HG03558 (cell line): Measurements from ENCODE around the gene MRPS31.

ENCODE experiments used
- ATAC-seq: cut with Tn5 transposase; IDR thresholded peaks from one replicate; pipeline ENCODE4 v1.9.1; 2021; ENCODE audit warnings: moderate number of reproducible peaks; ENCODE audit not compliant: unreplicated experiment; ENCODE audit errors: extremely low read depth

Gene MRPS31

DNA sequence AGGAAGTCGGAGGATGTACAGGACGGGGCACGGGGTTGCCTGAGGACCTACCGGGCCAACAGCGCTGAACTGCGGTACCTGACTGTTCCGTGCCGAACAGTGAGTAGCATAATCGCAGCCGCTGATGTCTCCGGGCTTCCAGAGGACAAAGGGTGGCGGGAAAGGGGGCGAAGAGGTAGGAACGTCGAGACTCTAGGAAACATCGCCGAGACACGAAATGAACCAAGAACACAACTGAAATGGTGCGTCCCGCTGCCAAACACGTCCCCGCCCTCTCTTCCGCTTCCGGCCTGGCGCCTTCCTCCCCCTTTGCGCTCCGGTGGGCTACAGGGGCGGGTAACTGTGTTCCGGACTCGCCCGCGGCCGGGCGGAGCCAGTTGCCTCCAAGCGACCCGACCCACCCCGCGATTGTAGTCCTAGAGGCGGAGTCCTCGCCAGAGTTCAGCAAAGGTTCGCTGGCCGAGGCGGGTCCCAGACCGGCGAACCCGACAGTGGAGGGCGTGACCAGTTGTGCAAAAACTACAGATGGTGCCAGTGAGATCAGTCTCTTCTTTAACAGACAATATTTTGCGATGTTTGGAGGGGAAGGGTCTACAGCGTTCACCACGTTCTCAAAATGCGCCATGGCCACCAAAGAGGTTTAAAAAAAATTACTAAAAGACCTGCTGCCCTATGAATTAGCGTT, at the start of gene MRPS31:
MRPS31 (minus strand) TSS at position 257 of the 685 bp plus-strand sequence; CDS start at position 203, 54 bp downstream.
- ATAC-seq = peak; percentile 91

DNA sequence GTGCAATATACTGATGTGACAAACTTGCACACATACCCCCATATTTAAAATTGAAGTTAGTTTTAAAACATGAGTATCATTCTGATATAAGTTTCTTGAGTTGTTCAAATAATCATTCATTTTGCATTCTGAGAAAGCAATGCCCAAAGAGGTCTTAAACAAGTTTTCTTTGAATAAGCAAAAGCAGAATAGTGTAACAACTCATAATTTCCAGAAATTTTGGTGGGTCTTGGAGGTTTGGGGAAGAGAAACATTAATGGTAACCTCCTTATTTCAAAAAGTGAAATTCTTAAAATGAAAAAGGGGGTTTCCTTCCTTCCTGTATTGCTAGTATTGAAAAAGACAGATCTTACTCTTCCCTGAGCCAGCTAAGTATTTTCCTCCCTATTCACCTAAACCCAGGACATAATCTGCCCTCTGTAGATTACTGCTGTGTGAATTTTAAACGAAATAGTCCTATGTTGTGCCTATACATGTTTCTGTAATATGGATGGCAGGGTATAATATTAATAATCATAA, 48.9 kb upstream of the MRPS31 start:
- ATAC-seq = no peak

- no peak for ATAC-seq
Observed at GRCh38 chr13:40818926-40819325, 47.9 kb upstream of the MRPS31 start.

DNA sequence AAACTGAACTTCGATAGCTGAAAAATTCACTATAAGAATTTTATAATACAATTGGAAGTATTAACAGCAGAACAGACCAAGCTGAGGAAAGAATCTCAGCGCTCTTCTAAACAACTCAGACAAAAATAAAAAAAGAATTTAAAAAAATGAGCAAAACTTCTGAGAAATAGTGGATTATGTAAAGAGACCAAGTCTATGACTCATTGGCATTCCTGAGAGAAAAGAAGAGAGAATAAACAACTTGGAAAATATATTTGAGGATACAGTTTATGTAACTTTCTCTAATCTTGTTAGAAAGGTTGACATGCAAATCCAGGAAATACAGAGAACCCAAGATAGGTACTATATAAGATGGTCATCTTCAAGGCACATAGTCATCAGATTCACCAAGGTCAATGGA, 43.8 kb upstream of the MRPS31 start:
- no peak for ATAC-seq

GRCh38 chr13:40813667-40814454, 42.9 kb upstream of the MRPS31 start:
- ATAC-seq = no peak

- ATAC-seq = no peak
Observed at GRCh38 chr13:40812724-40813445, 41.9 kb upstream of the MRPS31 start.

DNA sequence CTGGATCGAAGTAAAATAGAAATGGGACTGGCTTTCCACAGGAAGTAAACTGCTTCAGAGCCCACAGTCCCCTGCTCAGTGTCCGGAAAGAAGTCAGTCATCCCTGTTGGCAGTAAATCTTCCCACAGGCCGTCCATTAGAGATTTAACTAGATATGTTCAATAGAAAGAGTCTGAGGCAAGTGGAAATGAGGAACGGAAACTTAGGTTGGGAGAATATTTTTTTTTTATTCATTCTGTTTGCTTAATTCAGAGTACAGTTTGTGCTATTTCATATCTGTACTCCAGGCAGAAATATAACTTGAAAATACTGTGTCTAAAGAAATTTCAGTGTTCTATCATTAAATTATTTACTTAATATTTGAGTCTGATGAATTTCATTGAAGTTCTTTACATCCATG, 41.1 kb upstream of the MRPS31 start:
- ATAC-seq = no peak

- ATAC-seq = no peak
Observed at GRCh38 chr13:40809471-40809870, 38.5 kb upstream of the MRPS31 start.

- ATAC-seq = no peak
Observed at GRCh38 chr13:40806241-40806640, 35.3 kb upstream of the MRPS31 start.

DNA sequence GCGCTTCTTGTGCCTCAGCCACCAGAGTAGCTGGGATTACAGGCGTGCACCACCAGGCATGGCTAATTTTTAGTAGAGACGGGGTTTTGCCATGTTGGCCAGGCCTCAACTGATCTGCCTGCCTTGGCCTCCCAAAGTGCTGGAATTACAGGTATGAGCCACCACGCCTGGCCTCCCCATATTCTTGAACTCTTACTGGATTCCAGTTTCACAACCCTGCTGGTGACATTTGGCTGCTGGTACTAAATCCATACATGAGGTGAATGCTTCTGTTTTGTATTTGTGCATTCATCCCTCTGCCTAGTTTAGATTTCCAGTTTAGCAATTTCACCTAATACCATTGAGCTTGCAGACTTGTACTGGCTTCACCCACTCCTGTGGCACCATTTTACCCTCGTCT, 32.3 kb upstream of the MRPS31 start:
- no peak for ATAC-seq

- ATAC-seq = no peak
Observed at GRCh38 chr13:40801255-40802217, 30.5 kb upstream of the MRPS31 start.

GRCh38 chr13:40800559-40800958, 29.6 kb upstream of the MRPS31 start:
- ATAC-seq = no peak

DNA sequence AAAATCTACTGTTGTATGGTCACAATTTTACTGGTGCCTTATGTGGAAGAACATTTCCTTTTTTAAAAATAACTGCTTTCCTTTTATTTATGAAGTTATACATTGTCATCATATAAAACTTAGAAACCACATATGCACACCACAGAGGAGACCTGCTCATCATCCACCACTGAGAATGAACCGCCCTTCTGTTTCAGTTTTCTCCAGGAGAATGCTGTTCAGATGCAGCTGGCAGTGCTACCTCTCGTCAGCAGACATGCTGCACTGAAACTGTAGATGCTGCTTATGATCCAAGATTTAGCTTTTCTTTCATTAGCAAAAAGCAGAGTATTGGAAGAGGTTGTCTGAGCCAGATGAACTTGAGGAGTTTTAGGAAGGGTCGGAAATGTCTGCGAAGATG, 28.5 kb upstream of the MRPS31 start:
- no peak for ATAC-seq

DNA sequence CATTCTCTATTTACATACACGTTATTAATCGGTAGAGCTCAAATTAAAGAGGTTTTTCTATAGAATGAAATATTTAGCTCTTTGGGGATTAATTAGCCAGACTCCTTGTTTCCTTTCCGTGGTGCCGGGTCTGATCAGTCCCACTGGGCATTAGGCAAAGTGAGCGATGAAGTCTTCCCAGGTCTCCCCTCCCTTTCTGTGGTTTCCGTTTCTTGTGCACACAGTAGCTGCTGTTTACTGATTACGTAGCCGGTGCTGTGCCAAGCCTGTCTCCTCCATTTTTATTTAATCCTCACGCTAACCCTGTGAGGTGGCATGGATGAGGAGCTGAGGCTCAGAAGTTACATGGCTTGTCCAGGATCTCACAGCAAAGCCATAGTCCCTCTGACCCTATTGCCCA, 27.4 kb upstream of the MRPS31 start:
- no peak for ATAC-seq

GRCh38 chr13:40796649-40797048, 25.7 kb upstream of the MRPS31 start:
- ATAC-seq = no peak

- no peak for ATAC-seq
Observed at GRCh38 chr13:40794414-40795368, 23.7 kb upstream of the MRPS31 start.

GRCh38 chr13:40793339-40793738, 22.3 kb upstream of the MRPS31 start:
- ATAC-seq = no peak

GRCh38 chr13:40792284-40793051, 21.5 kb upstream of the MRPS31 start:
- ATAC-seq = no peak
